ENCODE measurements around the gene ATXN1.
"Not testable (repeated sequence)": the region's sequence is repeated elsewhere in the genome, so short reads cannot be mapped to it uniquely, and the experiment has no call there.

ATXN1 gene

DNA sequence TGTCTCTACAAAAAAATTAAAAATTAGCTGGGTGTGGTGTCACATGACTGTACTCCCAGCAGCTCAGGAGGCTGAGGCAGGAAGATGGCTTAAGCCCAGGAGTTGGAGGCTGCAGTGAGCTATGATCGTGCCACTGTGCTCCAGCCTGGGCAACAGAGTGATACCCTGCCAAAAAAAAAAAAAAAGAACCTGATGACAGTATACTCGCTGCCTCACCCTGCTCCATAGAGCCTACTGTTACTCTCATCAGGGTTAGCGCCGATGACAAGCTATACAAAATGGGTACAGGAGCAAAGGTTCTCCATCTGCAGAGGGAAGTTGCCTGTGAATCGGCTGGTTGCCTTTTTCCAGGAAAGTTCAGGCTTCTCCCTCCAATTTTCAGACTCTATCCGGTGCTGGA is 469.5 kb downstream of the ATXN1 start:
- FAIRE-seq: no peak

DNA sequence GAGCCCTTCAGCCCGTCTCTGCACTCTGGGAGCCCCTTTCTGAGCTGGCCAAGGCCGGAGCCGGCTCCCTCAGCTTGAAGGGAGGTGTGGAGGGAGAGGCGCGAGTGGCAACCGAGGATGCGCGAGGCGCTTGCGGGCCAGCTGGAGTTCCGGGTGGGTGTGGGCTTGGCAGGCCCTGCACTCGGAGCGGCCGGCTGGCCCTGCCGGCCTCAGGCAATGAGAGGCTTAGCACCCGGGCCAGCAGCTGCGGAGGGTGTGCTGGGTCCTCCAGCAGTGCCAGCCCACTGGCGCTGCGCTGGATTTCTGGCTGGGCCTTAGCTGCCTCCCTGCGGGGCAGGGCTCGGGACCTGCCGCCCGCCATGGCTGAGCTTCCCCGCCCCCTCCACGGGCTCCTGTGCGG is 473.1 kb downstream of the ATXN1 start:
- FAIRE-seq: no peak

DNA sequence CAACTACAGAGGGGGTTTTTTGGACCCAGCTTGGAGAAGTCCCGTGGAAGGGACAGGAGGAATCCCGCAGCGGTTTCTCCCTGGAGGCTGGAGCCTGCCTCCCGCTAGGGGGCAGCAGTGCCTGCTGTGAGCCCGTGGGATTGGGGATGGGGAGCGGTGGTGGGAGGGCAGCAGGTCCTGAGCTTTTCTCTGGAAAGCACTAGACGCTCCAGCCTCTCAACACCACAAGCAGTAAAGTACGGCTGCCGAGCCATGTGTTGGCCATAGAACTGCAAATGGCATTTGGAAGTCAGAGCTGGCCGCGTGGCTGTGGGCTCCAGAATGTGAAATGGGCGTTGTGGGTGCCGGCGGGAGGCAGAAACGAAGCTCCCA is 475.1 kb downstream of the ATXN1 start:
- no peak for FAIRE-seq

DNA sequence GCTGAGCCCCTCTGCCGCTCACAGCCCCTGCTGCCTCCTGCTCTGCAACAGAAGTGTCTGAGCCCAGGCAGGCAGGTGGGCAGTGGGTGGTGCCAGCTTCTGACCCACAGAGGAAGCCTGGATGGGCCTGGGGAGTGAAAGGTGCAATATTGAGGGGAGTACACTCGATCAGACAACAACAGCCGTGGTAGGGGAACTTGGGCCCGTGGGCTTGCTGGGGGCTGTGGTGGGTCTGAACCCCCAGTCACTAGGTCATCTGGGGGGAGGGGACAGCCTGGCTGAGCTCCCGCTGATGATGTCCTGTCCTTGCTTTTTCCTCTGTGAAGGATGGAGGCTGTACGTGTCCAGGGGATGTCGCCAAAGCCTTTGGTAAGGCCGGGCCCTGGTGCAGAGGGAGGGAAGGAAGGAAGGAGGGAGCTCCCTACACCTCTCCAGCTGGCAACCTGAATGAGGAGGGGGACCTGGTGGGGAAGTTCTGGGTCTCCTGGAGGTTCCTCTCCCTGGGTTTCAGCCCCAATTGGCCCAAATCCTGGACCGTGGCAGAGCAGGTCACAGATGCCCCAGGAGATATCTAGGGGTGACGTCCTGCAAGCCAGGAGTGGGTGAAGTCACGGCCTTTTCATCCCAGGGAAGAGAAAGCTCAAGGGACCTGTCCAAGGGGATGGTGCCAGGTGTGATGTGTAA is 475.7 kb downstream of the ATXN1 start:
- FAIRE-seq: no peak

DNA sequence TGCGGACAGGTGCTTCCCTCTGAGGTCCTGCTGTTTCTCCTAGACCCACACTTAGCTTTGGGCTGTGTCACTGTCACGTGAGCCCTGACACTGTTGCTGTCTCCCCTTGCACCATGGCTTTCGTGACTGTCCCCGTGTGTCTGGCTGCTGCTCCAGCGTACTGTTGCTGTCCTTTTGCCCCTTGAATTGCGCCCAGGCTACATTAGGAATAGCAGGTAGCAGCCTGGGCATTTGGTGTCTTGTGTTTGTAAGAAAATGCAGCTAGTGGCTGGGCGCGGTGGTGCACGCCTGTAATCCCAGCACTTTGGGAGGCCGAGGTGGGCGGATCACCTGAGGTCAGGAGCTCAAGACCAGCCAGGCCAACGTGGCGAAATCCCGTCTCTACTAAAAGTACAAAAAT is 476.8 kb downstream of the ATXN1 start:
- no peak for FAIRE-seq

DNA sequence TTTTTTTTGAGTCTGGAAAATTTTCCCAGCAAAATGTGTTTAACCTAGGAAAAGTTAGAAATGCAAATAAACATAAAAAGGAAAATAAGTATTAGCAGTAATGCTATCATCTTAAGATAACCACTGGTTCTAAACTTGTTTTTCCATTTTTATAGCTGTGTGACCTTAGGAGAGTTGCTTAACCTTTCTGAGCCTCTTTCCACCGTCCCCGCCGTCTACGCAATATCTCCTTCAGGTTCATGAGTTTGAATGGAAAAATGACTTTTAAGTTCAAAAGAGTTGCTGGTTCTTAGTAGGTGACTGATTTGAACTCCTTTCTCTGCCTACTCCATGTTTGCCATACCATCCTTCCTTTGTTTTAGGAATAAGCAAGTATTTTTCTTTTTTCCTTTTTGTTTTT is 478.9 kb downstream of the ATXN1 start:
- FAIRE-seq: no peak

DNA sequence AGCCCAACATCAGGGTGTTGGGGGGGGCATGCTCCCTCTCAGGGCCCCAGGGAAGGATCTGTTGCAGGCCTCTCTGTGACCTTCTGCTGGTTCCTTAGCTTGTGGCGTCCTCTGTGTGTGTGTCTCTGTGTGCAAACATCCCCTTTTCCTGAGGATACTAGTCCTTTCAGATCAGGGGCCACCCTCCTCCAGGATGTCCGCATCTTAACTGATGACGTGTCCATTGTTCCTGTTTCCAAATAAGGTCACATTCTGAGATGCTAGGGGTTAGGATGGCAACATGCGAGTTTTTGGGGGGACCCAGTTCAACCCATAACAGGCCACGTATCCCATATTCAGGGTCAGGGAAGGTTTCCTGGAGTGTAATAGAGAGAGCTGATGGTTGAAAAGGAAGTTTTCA is 482.0 kb downstream of the ATXN1 start:
- no peak for FAIRE-seq

DNA sequence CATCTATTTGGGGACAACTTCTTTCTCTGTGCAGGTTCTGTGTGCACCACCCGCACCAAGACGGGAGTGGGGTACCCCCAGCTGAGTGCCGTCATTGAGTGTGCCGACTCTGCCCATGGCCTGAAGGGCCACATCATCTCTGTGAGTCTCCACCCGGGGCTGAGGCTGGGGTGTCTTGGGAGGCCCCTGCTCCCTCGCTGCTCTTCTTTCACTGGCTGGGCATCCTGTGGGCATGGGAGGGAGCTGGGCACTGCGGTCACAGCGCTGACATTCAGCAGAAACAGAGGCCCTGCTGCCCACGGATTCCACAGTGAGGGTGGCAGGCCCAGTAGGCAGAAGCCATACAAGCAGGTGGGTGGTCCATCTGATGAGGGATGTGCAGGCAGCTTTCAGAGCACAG is 482.5 kb downstream of the ATXN1 start:
- no peak for FAIRE-seq

DNA sequence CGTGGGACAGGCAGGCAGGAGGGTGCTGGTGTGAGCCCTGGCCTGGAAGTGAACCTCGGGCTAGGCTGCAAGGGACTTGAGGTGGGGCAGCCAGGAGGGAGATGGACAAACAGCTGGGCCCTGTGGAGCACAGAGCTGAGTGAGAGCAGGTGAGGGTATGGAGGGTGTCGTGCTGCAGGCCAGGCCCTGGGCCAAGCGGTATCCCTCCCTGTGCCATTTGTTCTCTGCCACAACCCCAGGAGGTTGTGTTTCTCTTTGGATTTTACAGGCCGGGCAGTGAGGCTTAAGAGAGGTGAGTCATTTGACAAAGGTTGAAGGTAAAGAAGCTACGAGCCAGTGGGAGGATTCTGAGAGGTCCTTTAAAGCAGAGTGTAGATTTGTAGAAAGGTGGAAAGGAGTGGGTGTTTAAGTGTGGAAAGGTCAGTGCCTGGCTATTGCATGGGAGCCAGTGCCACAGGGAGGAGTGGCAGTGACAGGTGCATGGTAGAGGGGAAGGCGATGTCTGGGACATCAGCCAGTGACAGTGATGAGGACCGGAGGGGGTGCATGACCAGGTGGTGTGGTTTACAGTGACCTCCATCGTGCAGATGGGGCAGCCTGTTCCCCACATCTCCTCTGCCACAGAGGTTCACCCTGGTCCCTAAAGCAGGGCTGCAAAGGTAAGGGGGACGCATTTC is 483.1 kb downstream of the ATXN1 start:
- no peak for FAIRE-seq

DNA sequence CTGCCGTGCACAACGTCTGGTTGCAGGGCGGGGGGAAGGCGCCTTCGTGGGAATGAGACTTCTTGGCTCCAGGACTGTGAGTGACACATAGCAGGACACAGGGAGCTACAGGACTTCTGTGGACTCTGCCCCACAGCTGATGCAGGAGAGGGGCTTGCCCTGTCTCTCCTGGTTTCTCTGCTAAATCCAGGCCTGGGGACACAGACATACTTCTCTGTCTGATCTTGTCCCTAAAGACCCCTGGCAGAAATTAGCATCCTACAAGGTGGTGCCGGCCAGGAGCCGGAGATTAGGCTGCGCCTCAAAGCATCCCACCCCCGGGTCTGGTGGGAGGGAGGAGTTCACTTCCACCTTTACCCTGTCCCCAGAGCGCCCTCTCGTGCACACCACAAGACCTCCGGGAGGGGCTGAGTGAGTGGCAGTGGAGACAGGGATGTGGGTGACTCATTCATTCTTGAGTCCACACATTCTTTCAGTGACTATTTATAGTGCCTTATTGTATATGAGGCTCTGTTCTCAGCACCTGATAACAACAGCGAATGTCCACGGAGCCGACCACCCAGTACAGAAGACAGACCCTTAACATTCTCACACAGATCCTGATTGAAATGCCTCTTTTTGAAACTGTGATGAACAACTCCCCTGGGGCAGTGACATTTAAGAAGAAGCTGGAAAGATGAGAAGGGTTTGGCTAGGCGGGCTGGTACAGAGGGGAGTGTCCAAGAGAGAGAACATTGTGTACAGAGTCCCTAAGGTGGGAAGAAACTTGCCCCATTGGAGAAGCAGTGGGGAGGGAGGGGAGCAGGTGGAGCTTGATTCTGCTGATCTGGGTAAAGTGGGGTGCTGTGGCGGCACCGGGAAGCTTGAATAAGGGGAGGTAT is 483.9 kb downstream of the ATXN1 start:
- FAIRE-seq: no peak

DNA sequence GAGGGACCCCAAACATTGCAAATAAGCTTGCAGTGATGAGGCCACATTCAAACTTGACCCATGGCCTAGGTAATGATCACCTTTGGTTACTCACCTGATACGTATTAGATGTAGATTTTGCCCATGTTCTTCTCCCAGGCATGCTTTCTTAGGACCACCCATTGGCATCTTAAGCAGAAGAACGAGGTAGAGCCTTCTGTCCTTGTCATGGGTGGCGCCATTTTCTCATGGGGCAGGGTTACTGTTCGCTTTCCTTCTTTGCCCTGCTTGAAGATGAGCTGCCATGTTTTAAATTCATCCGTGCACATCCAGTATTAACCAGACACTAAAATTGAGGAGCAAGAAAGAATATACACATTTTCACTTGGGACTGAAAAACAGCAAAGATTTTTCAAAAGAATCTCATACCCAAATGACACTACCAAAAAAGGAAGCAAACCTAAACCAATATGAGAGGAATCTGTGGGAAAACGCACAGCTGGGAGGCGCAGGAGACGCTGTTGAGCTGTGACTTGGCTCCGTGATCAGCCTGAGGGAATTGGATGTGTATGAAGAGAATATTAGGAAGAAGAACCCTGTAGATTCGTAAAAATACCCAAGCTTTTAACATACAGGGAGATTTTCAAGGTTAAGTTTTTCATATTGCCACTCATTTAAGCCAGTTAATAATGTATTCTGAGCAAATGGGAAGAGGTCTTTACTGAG is 486.2 kb downstream of the ATXN1 start:
- no peak for FAIRE-seq

DNA sequence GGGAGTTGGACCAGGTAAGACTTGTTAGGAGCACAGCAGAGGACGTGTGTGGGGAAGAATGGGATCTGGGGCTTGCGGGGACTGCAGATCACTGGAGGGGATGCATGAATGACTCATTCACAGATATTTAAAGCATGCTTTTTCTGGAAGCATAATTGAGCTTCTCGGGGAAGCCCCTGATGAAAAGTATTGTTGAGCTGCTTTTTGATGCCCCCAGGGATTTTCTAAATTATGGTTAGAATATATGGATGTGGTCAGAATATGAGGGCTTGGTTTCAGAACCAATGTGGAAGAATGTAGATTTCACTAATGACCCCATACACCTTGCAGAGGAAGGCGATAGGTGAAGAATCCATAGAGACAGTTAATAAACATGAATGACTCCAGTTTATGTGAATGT is 486.8 kb downstream of the ATXN1 start:
- FAIRE-seq: no peak

DNA sequence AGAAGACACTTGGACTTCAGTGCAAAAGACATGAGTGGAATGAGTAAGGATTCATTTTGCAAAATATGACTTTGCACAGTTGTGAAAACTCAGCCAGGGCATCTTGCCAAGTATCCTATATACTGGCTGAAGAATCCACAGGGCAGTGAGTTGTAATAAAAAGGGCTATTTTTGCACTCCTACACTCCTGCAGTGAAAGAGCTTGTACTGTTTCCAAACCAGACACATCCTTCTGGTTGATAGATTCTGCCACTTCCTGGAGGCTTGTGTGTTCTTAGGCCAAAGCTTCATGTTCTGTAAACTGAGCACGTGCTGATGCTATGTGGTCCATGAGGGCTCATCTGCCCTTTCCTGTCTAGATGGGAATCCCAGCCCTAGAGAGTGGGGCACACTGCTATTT is 488.0 kb downstream of the ATXN1 start:
- FAIRE-seq: no peak

DNA sequence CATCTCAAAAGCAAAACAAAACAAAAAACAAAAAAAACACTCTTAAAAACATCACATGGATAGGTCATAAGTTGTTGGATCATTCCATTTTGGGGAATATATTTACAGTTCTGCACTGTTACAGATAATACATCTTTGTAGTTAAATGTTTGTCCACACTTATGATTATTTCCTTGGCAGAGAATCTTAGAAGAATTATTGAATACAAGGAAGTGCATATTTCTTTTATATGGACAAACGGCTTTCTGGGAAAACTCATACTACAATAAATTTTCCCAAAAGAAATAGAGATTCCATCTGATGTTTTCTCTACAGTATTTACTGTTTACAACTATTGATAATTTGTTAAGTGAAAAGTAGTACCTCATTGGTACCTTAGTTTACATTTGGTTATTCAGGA is 489.1 kb downstream of the ATXN1 start:
- FAIRE-seq: no peak

DNA sequence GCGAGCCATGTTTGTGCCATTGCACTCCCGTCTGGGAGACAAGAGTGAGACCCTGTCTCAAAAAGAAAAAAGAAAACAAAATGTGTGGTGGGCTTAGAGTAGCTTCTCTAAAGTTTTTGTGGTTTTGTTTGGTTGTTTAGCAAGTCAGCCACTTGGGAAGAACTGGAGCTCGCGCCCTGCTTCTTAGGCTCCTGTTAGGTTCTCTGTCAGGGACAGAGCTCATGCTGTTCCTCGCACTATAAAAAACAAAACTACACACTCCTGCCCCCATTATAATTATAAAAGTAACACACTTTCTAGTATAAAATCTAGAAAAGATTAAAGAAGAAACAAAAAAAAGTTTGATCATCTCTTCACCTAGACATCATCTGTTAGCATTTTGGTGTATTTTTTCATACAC is 489.8 kb downstream of the ATXN1 start:
- no peak for FAIRE-seq

DNA sequence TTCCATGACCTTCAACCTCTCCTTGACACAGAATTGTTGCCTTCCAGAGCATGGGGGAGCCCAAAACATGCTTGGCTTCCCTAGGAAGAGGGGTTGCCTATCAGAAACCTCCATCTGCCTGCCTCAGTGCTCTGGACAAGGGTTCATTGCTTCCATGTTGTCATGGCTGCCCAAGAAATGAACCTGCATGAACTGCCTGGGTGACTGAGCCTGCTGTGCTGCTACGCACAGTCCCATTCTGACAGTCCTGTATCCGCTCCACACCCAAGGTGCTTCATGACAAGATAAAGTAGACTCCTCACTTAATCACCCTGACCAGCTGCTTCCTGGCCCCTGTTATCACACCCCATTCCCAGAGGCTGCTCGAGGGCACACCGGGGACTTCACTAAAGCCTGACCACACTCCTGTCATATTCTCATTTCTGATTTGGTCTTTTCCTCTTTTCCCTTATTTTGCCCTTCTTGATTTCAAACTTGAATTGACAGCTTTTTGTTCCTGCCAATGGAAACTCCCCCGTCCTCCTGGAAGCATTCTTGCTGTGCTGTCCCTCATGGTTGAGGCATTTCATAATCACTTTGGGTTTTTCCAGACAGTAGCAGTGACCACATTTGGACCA is 491.0 kb downstream of the ATXN1 start:
- no peak for FAIRE-seq

DNA sequence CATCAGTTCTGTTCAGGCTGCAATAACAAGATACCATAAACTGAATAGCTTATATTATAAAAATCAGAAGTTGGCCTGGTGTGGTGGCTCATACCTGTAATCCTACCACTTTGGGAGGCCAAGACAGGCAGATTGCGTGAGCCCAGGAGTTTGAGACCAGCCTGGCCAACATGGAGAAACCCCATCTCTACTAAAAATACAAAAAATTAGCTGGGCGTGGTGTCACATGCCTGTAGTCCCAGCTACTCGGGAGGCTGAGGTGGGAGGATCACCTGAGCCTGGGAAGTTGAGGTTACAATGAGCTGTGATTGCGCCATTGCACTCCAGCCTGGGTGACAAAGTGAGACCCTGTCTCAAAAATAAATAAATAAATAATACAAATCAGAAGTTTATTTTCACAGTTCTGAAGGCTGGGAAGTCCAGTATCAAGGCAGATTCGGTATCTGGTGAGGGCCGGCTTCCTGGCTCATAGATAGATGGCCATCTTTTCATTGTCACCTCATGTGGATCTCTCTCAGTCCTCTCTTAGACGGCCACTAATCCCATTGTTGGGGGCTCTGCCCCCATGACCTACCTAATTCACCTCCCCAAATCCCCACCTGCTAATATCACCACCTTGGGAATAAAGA is 491.7 kb downstream of the ATXN1 start:
- FAIRE-seq: not testable (repeated sequence)

DNA sequence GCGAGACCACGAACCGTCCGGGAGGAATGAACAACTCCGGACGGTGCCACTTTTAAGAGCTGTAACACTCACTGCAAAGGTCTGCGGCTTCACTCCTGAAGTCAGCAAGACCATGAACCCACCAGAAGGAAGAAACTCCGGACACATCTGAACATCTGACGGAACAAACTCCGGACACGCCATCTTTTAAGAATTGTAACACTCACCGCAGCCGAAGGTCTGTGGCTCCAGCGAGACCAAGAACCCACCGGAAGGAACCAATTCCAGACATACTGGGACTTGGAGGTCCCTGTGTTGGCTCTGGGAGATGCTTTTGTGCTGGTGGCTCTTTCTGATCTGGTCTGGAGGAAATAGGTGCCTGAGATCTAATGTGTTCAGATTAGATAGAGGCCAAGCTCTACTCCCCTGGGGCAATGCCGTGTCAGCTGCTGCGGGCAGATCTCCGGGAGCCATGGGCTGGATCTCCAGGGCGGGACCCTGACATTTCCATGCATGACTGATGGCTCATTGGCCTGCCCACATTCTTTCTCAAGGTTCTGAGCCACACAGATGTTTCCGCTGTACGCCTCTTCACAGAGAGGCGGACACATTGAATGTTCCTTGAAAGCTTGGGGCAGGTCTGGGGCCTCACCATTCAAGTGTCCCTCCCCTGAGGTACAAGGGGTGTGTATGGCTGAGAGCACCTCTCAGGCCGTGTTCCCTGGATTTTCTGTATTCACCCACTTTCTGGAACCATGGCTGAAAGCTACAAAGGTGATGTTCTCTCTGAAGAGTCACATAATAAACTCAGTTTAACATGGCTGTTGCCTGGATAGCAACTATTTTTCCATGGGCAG is 493.6 kb downstream of the ATXN1 start:
- no peak for FAIRE-seq

DNA sequence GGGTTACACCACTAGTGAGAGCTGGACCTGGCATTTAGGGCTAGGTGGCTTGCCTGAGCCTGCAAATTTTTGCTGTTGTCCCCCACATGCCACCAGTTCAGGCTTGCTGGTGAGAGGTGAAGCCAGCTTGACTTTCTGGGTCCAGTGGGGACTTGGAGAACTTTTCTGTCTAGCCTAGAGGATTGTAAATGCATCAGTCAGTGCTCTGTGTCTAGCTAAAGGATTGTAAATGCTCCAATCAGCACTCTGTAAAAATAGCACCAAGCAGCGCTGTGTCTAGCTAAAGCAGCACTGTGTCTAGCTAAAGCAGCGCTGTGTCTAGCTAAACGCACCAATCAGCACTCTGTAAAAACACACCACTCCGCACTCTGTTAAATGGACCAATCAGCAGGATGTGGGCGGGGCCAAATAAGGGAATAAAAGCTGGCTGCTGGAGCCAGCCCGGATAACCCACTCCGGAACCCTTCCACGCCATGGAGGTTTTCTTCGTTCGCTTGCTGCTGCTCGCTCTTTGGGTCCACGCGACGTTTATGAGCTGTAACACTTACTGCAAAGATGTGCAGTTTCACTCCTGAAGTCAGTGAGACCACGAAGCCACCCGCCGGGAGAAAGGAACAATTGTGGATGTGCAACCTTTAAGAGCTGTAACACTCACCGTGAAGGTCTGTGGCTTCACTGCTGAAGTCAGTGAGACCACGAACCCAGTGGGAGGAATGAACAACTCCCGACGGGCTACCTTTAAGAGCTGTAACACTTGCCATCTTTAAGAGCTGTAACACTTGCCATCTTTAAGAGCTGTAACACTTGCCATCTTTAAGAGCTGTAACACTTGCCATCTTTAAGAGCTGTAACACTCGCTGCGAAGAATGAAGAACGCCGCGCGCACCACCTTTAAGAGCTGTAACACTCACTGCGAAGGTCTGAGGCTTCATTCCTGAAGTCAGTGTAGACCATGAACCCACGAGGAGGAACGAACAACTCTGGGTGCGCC is 495.6 kb downstream of the ATXN1 start:
- no peak for FAIRE-seq

DNA sequence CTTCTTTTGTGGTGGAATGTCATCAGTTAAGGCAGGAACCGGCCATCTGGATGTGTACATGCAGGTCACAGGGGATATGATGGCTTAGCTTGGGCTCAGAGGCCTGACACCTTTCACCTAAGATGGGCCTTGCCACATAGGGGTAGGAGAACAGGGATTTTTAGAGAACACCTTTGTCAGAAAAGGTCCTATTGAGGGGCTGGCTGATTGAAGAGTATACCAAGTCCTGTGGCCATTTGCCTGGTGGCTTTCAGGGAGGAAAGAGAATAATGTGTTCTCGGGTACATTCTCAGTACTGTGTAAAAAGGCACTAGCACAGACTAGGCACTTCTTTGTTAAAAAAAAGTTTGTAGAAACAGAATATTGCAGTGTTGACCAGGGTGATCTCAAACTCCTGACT is 496.5 kb downstream of the ATXN1 start:
- FAIRE-seq: no peak

Data from colon (tissue), 2 donors.